ENCODE measurements around the gene ZFP1.
"Not testable (repeated sequence)": the region's sequence is repeated elsewhere in the genome, so short reads cannot be mapped to it uniquely, and the experiment has no call there.

The ZFP1 gene

GRCh38 chr16:75112734-75113491 is 35.4 kb upstream of the ZFP1 start:
- no peak for DNase-seq (ENCODE audit: low read depth in 2 of 3, low spot score in 1 of 3)

GRCh38 chr16:75113541-75114121 is 34.7 kb upstream of the ZFP1 start:
- DNase-seq (ENCODE audit: low read depth in 2 of 3, low spot score in 1 of 3): no peak

GRCh38 chr16:75114179-75114945 is 34.0 kb upstream of the ZFP1 start:
- no peak for DNase-seq (ENCODE audit: low read depth in 2 of 3, low spot score in 1 of 3)

GRCh38 chr16:75114946-75115825 is 33.1 kb upstream of the ZFP1 start:
- no peak for DNase-seq (ENCODE audit: low read depth in 2 of 3, low spot score in 1 of 3)

GRCh38 chr16:75116081-75116910 is 32.0 kb upstream of the ZFP1 start, which contains the start of gene LDHD:
Gene LDHD (minus strand): TSS chr16:75116780. CDS start chr16:75116720, 60 bp downstream.
- DNase-seq (ENCODE audit: low read depth in 2 of 3, low spot score in 1 of 3): no peak

- DNase-seq (ENCODE audit: low read depth in 2 of 3, low spot score in 1 of 3): no peak
Measured at GRCh38 chr16:75116911-75117245, 31.4 kb upstream of the ZFP1 start.

GRCh38 chr16:75118943-75119539 is 29.3 kb upstream of the ZFP1 start:
- DNase-seq (ENCODE audit: low read depth in 2 of 3, low spot score in 1 of 3): no peak

GRCh38 chr16:75120253-75120652 is 28.1 kb upstream of the ZFP1 start:
- DNase-seq (ENCODE audit: low read depth in 2 of 3, low spot score in 1 of 3): no peak

GRCh38 chr16:75121949-75122568 is 26.3 kb upstream of the ZFP1 start:
- no peak for DNase-seq (ENCODE audit: low read depth in 2 of 3, low spot score in 1 of 3)

- no peak for DNase-seq (ENCODE audit: low read depth in 2 of 3, low spot score in 1 of 3)
Measured at GRCh38 chr16:75122609-75123008, 25.7 kb upstream of the ZFP1 start.

GRCh38 chr16:75127713-75128415 is 20.5 kb upstream of the ZFP1 start:
- DNase-seq (ENCODE audit: low read depth in 2 of 3, low spot score in 1 of 3): no peak

- not testable (repeated sequence) for DNase-seq (ENCODE audit: low read depth in 2 of 3, low spot score in 1 of 3)
Measured at GRCh38 chr16:75129421-75130149, 18.7 kb upstream of the ZFP1 start.

GRCh38 chr16:75130150-75130771 is 18.1 kb upstream of the ZFP1 start:
- no peak for DNase-seq (ENCODE audit: low read depth in 2 of 3, low spot score in 1 of 3)

- DNase-seq (ENCODE audit: low read depth in 2 of 3, low spot score in 1 of 3): no peak
Measured at GRCh38 chr16:75131081-75131480, 17.2 kb upstream of the ZFP1 start.

GRCh38 chr16:75138233-75138632 is 10.1 kb upstream of the ZFP1 start:
- DNase-seq (ENCODE audit: low read depth in 2 of 3, low spot score in 1 of 3): no peak

- DNase-seq (ENCODE audit: low read depth in 2 of 3, low spot score in 1 of 3): no peak
Measured at GRCh38 chr16:75138636-75139035, 9.7 kb upstream of the ZFP1 start.

- no peak for DNase-seq (ENCODE audit: low read depth in 2 of 3, low spot score in 1 of 3)
Measured at GRCh38 chr16:75139498-75139897, 8.8 kb upstream of the ZFP1 start.

- no peak for DNase-seq (ENCODE audit: low read depth in 2 of 3, low spot score in 1 of 3)
Measured at GRCh38 chr16:75143941-75144340, 4.4 kb upstream of the ZFP1 start.

Data from stimulated activated CD4-positive, alpha-beta T cell treated with anti-CD3 and anti-CD28 coated beads, Interleukin-12 subunit alpha, Interleukin-12 subunit beta, amount 100 ng/mL, for 48 hours (primary cell).